GM21737 (cell line): ENCODE results near the gene LAGE3.
"Not testable (repeated sequence)": the region's sequence is repeated elsewhere in the genome, so short reads cannot be mapped to it uniquely, and the experiment has no call there.

Experiments
- ATAC-seq: cut with Tn5 transposase; IDR thresholded peaks from one replicate; pipeline ENCODE4 v1.9.1; 2021; ENCODE audit warnings: mild to moderate bottlenecking, moderate library complexity; ENCODE audit not compliant: unreplicated experiment

LAGE3 gene

GRCh38 chrX:154502098-154502497 is 23.0 kb upstream of the LAGE3 start:
- no peak for ATAC-seq

- ATAC-seq = not testable (repeated sequence)
Measured at GRCh38 chrX:154501423-154501822, 22.3 kb upstream of the LAGE3 start.

- ATAC-seq = not testable (repeated sequence)
Measured at GRCh38 chrX:154496591-154497137, 17.6 kb upstream of the LAGE3 start.

GRCh38 chrX:154495472-154495922 is 16.4 kb upstream of the LAGE3 start:
- ATAC-seq = no peak

GRCh38 chrX:154494715-154495114 is 15.6 kb upstream of the LAGE3 start:
- ATAC-seq = no peak

GRCh38 chrX:154490414-154491083 is 11.5 kb upstream of the LAGE3 start, which contains the start of gene SLC10A3:
SLC10A3 (minus strand) TSS chrX:154490629; CDS start chrX:154488940, 1,689 bp downstream.
- ATAC-seq = peak; percentile 73

GRCh38 chrX:154490021-154490413 is 10.9 kb upstream of the LAGE3 start:
- ATAC-seq = peak; percentile 14

- ATAC-seq = no peak
Measured at GRCh38 chrX:154489182-154489581, 10.1 kb upstream of the LAGE3 start.

GRCh38 chrX:154488336-154489075 is 9.4 kb upstream of the LAGE3 start:
- ATAC-seq = no peak

- no peak for ATAC-seq
Measured at GRCh38 chrX:154487518-154488290, 8.6 kb upstream of the LAGE3 start.

GRCh38 chrX:154486396-154487207 is 7.5 kb upstream of the LAGE3 start, which contains the start of gene UBL4A:
UBL4A (minus strand) TSS chrX:154486615; CDS start chrX:154486584, 31 bp downstream.
- ATAC-seq = no peak

GRCh38 chrX:154486052-154486395 is 6.9 kb upstream of the LAGE3 start:
- ATAC-seq = no peak

GRCh38 chrX:154485150-154486051 is 6.3 kb upstream of the LAGE3 start:
- no peak for ATAC-seq

GRCh38 chrX:154484255-154485149 is 5.4 kb upstream of the LAGE3 start:
- ATAC-seq = no peak

GRCh38 chrX:154483325-154483724 is 4.2 kb upstream of the LAGE3 start:
- no peak for ATAC-seq

GRCh38 chrX:154482786-154483185 is 3.7 kb upstream of the LAGE3 start:
- no peak for ATAC-seq

GRCh38 chrX:154481911-154482601 is 3.0 kb upstream of the LAGE3 start:
- ATAC-seq = no peak

GRCh38 chrX:154481195-154481594 is 2.1 kb upstream of the LAGE3 start:
- no peak for ATAC-seq
